ENCODE data around the gene CEMIP.

The CEMIP gene

DNA sequence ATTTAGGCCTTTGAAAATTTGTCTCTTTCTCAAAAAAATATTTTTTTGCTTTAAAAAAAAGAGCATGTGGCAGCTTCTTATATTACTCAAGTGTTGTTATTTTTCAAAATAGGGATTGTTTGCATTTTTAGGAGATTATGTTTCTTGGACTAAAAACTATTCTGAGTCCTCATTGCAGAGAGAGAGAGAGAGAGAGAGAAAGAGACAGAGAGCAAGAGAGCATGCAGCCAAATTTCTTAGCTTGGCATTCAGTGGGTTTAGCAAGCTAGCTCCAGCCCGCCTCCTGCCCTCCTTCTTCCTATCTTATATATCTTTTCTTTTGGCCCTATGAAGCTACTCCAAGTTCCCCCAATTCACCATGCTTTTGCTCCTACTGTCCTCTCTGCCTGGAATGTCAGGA is 55.7 kb downstream of the CEMIP start:
- DNase-seq (ENCODE audit: low read depth): no peak
- TF ChIP-seq, protein P1, sequence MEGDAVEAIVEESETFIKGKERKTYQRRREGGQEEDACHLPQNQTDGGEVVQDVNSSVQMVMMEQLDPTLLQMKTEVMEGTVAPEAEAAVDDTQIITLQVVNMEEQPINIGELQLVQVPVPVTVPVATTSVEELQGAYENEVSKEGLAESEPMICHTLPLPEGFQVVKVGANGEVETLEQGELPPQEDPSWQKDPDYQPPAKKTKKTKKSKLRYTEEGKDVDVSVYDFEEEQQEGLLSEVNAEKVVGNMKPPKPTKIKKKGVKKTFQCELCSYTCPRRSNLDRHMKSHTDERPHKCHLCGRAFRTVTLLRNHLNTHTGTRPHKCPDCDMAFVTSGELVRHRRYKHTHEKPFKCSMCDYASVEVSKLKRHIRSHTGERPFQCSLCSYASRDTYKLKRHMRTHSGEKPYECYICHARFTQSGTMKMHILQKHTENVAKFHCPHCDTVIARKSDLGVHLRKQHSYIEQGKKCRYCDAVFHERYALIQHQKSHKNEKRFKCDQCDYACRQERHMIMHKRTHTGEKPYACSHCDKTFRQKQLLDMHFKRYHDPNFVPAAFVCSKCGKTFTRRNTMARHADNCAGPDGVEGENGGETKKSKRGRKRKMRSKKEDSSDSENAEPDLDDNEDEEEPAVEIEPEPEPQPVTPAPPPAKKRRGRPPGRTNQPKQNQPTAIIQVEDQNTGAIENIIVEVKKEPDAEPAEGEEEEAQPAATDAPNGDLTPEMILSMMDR (conservative IDR thresholded peaks at IDR 0.05; ENCODE audit: low read depth, low read length): no peak
- no peak overlapping the region for H3K4me3 ChIP-seq (ENCODE audit: low read depth, low read length)

DNA sequence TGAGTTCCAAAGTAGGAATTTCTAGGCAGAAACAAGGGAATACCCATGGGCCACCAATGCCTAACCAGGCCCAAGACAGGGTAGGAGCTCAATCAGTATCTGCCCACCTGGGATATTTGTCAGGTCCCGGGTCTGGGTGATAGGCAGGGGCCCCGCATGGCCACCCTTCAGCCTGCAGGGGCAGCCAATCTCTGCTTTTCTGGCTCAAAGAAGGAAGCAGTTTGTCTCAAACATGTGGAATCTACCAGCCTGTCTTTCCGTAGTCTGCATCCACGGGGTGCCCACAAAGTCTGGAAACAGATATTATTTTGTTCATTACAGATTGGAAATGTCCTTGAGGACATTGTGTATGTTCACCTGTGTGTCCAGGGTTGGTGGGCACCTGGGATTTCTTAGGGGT is 56.2 kb downstream of the CEMIP start:
- H3K4me3 ChIP-seq (ENCODE audit: low read depth, low read length): no peak overlapping the region
- TF ChIP-seq, protein P1 (conservative IDR thresholded peaks at IDR 0.05; ENCODE audit: low read depth, low read length): peak; percentile 38
- DNase-seq (ENCODE audit: low read depth): no peak

- TF ChIP-seq, protein P1 (conservative IDR thresholded peaks at IDR 0.05; ENCODE audit: low read depth, low read length): no peak
- H3K4me3 ChIP-seq (ENCODE audit: low read depth, low read length): no peak overlapping the region
Measured at GRCh38 chr15:80836223-80836622, 57.1 kb downstream of the CEMIP start.

DNA sequence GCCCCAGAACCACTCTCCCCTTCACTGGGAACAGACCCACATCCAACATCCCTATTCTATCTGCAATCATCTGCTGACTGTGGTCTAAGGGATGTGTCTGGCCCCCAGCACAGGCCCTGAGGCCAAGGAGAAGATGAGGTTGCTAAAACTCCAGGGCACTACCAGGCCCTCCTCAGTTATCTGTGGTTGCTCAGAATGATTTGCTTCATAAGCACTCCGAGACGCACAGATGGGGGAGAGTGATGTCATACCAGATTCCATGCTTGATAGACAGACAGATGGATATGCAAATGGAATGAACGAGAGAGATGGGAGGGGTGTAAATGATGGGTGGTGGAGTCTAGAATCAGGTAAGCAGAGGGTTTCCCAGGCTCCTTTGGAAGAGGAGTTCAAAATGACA is 57.8 kb downstream of the CEMIP start:
- TF ChIP-seq, protein P1 (conservative IDR thresholded peaks at IDR 0.05; ENCODE audit: low read depth, low read length): no peak
- no peak for DNase-seq (ENCODE audit: low read depth)
- no peak overlapping the region for H3K4me3 ChIP-seq (ENCODE audit: low read depth, low read length)

More at GRCh38 chr15:80836223-80836622, 57.1 kb downstream of the CEMIP start:
- DNase-seq (ENCODE audit: low read depth): no peak

DNA sequence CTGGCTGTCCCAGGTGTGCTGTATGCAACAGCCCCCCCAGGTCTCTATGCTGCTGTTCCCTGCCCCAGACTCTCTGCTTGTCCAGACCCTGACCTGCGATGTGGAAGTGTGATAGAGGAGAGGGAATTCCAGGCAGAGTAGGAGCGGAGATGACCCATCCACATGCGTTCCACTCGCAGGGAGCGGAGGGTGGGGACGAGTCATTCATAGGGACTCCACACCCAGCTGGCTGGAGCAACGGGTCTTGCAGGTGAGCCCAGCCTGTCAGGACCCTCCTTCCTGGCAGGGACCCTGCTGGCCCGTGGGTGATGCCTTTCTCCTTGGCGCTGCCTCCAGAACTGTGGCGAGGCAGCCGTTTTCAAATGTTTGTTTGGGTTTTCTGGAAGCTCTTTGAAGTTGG is 58.8 kb downstream of the CEMIP start:
- DNase-seq (ENCODE audit: low read depth): no peak
- no peak overlapping the region for H3K4me3 ChIP-seq (ENCODE audit: low read depth, low read length)
- TF ChIP-seq, protein P1 (conservative IDR thresholded peaks at IDR 0.05; ENCODE audit: low read depth, low read length): no peak

DNA sequence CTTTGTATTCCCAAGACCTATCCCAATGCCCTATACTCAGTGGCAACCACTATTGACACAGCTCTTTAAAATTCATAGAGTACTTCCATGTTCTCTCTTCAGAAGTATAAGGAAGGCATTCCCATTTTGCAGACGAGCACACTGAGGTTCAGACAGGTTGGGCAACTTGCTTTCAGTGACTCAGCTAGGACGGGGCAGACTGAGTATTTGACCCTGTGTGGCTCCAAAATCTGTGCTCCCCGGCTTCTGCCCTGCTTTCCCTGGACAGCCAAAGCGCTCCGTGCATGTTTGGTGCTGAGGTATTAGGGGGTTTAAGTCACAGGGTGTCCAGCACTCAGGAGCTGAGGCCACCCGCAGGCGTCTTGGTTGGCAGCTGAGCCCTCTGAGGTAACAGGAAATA is 59.5 kb downstream of the CEMIP start:
- TF ChIP-seq, protein P1 (conservative IDR thresholded peaks at IDR 0.05; ENCODE audit: low read depth, low read length): no peak
- no peak for DNase-seq (ENCODE audit: low read depth)
- H3K4me3 ChIP-seq (ENCODE audit: low read depth, low read length): no peak overlapping the region

DNA sequence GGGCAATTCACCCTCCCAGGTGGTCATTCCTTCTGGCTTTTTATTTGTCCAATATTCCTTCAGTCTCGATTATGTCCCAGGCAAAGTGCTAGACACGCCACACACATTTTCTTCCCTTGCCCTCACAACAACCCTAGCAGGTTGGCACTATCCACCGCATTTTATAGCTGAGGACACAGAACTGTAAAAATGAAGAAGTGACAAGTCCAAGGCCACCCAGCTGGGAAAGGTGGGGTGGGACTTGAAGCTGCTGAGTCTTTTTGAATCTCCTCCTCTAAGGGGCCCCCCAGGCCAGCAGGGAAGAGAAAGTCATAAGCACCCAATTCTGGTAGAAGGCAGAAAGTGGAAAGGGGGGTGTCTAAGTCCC is 60.6 kb downstream of the CEMIP start:
- no peak for DNase-seq (ENCODE audit: low read depth)
- TF ChIP-seq, protein P1 (conservative IDR thresholded peaks at IDR 0.05; ENCODE audit: low read depth, low read length): no peak

More for the DNA sequence above, 60.6 kb downstream of the CEMIP start:
- no peak overlapping the region for H3K4me3 ChIP-seq (ENCODE audit: low read depth, low read length)
